Smooth muscle cell (in vitro differentiated cells): Measurements from ENCODE around the gene KDR. TPM values are rescaled to one million over a fixed set of nuclear protein-coding genes. Genes with fewer than 3 reads are reported as not detected.
A peak's percentile ranks its signal among the peaks of the same experiment; 100 is the strongest.

ENCODE experiments used
- DNase-seq: peaks from one replicate; lab custom pipeline; 2025; ENCODE audit not compliant: unreplicated experiment; lab: John Stamatoyannopoulos, UW
- H2AFZ ChIP-seq: fragments of 200-600 bp; sonication (generic); 2 replicates; pipeline ENCODE4 v1.6.0; 2016; ENCODE audit warnings: antibody characterized with exemption, low read depth, mild to moderate bottlenecking
- H3F3A ChIP-seq: fragments of 200-600 bp; sonication (generic); 2 replicates; pipeline ENCODE4 v1.6.0; 2017; ENCODE audit warnings: antibody characterized with exemption, low read depth
- H3K27ac ChIP-seq: fragments of 200-600 bp; sonication (generic); 2 replicates; pipeline ENCODE4 v1.5.1; 2016; ENCODE audit warnings: low read depth, mild to moderate bottlenecking
- H3K27me3 ChIP-seq: fragments of 200-600 bp; sonication (generic); 2 replicates; pipeline ENCODE4 v1.6.1; 2016; ENCODE audit warnings: low read depth, mild to moderate bottlenecking
- H3K36me3 ChIP-seq: fragments of 200-600 bp; sonication (generic); 2 replicates; pipeline ENCODE4 v1.5.1; 2016; ENCODE audit warnings: low read depth
- H3K4me1 ChIP-seq: fragments of 200-600 bp; sonication (generic); 2 replicates; pipeline ENCODE4 v1.5.1; 2016; ENCODE audit warnings: low read depth
- H3K4me2 ChIP-seq: fragments of 200-600 bp; sonication (generic); 2 replicates; pipeline ENCODE4 v1.6.0; 2016; ENCODE audit warnings: mild to moderate bottlenecking
- H3K4me3 ChIP-seq: fragments of 200-600 bp; sonication (generic); 2 replicates; pipeline ENCODE4 v1.5.1; 2016; ENCODE audit warnings: mild to moderate bottlenecking
- H3K79me2 ChIP-seq: fragments of 200-600 bp; sonication (generic); 2 replicates; pipeline ENCODE4 v1.6.0; 2016; ENCODE audit warnings: low read depth, mild to moderate bottlenecking
- H3K9ac ChIP-seq: fragments of 200-600 bp; sonication (generic); 2 replicates; pipeline ENCODE4 v1.6.0; 2016; ENCODE audit warnings: low read depth
- H3K9me3 ChIP-seq: fragments of 200-600 bp; sonication (generic); replicated peaks from 2 replicates; pipeline ENCODE4 v1.5.1; 2016; ENCODE audit warnings: low read depth
- H4K20me1 ChIP-seq: fragments of 200-600 bp; sonication (generic); 2 replicates; pipeline ENCODE4 v1.6.0; 2016; ENCODE audit warnings: low read depth
- WGBS: methylation state at CpG from one replicate; pipeline ENCODE4 v1.1.7; 2016; ENCODE audit warnings: low lambda C conversion rate; 5-methylcytosine and 5-hydroxymethylcytosine counted together
- polyA plus RNA-seq: library from polyadenylated mRNA; unstranded; fragments of >200 nt; fragmentation: Nextera tagmentation; extraction: Ambion mirVana; gene quantifications from 2 replicates; pipeline ENCODE4 v1.2.1, GENCODE V29; 2016
- total RNA-seq: library from RNA; depleted of rRNA; stranded (reverse); fragments of >200 nt; gene quantifications from 2 replicates; pipeline ENCODE4 v1.2.3, GENCODE V29; 2014
- TF ChIP-seq, protein P1 (sequence below): fragments of 200-600 bp; sonication (generic); IDR thresholded peaks from 2 replicates; pipeline ENCODE4 v1.5.1; 2017; ENCODE audit warnings: borderline replicate concordance, mild to moderate bottlenecking, antibody characterized with exemption; ENCODE audit not compliant: insufficient read depth, poor library complexity, severe bottlenecking

Gene KDR
- total and polyA plus RNA-seq, 2 experiments from 2014 or later: 27.7 to 56.3 TPM

DNA sequence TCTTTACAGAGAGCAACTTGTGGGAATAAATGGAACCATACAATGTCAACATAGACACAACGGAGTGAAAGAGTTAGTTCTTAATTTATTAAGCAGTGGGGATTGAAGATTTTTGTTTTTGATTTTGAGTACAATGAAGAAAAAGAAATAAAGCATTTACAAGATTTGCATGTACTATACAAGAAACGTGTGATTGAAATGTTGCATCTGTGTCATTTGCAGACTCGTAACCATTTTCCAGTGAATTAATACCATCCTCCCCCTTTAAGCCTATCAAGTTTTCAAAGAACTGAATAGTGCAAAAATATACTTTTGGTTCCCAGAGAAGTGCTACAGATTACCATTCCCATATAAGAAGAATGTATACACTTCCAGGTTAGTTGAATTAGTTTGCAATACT, 8.6 kb upstream of the KDR start:
- Histone ChIP-seq H3K36me3 (no peaks in the 10 kb centered on the region), H3K4me1 (no peaks in the 10 kb centered on the region), H3K4me3 (no peak overlapping the region), H3K27ac (no peak overlapping the region), H2AFZ (no peak overlapping the region), H4K20me1 (no peaks in the 10 kb centered on the region), H3K27me3 (no peaks in the 10 kb centered on the region), H3K9ac (no peak overlapping the region), H3K79me2 (no peaks in the 10 kb centered on the region), H3K9me3 (no peaks in the 10 kb centered on the region), H3F3A (no peaks in the 10 kb centered on the region), H3K4me2 (no peak overlapping the region)
- TF ChIP-seq, protein P1, sequence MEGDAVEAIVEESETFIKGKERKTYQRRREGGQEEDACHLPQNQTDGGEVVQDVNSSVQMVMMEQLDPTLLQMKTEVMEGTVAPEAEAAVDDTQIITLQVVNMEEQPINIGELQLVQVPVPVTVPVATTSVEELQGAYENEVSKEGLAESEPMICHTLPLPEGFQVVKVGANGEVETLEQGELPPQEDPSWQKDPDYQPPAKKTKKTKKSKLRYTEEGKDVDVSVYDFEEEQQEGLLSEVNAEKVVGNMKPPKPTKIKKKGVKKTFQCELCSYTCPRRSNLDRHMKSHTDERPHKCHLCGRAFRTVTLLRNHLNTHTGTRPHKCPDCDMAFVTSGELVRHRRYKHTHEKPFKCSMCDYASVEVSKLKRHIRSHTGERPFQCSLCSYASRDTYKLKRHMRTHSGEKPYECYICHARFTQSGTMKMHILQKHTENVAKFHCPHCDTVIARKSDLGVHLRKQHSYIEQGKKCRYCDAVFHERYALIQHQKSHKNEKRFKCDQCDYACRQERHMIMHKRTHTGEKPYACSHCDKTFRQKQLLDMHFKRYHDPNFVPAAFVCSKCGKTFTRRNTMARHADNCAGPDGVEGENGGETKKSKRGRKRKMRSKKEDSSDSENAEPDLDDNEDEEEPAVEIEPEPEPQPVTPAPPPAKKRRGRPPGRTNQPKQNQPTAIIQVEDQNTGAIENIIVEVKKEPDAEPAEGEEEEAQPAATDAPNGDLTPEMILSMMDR: no peak
- DNase-seq: no peak
- WGBS: 88% methylated on average over 3 of the region's 3 CpGs

DNA sequence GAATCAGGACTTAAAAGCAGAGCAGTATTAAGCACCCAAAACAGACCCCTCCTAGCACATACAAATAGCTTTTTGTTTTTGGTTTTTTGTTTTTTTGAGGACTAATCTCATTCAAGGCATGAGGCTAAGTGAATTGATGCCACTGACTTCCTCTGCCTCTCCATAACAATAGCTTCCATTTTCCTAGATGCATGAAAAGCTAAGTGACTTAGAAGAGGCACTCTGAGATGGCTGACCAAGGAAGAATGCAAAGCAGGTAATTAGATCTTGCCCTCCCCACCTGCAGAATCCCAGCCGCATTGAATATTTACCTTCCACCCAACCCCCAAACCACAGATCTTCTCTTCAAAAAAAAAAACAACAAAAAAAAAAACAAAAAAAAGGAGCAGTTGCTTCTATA, 7.4 kb upstream of the KDR start:
- Histone ChIP-seq H3K9ac (no peak overlapping the region), H3K4me3 (no peak overlapping the region), H3K36me3 (no peaks in the 10 kb centered on the region), H3K4me2 (no peak overlapping the region), H4K20me1 (no peaks in the 10 kb centered on the region), H2AFZ (no peak overlapping the region), H3K27ac (no peak overlapping the region), H3K9me3 (no peaks in the 10 kb centered on the region), H3K4me1 (no peaks in the 10 kb centered on the region), H3K27me3 (no peaks in the 10 kb centered on the region), H3K79me2 (no peaks in the 10 kb centered on the region), H3F3A (no peaks in the 10 kb centered on the region)
- DNase-seq: no peak
- 64% methylated on average over 1 of the region's 1 CpG for WGBS
- TF ChIP-seq, protein P1: no peak

DNA sequence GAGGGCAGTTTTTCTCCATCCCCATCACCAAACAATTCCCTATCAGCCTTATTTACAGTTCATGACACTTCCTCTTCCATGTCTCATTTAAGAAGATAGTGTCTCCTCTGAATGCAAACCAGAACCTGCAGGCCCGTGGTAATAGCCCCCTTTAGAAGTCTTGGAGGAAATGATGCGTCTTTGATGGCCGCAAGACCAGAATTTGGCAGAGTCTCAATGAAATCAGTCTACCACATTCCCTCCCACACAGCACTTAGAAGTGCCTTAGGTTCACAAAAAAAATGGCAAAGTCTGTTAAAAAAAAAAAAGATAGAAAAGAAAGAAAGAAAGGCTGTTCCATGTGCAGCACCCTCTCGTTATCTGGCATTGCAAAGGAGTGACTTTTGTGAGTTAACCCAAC, 2.1 kb upstream of the KDR start:
- WGBS: 25% methylated on average over 4 of the region's 4 CpGs
- Histone ChIP-seq H3K9ac (no peak overlapping the region), H2AFZ (no peak overlapping the region), H4K20me1 (no peaks in the 10 kb centered on the region), H3F3A (no peaks in the 10 kb centered on the region), H3K36me3 (no peaks in the 10 kb centered on the region), H3K27ac (no peak overlapping the region), H3K4me3 (no peak overlapping the region), H3K4me1 (peaks cover 7% of the 10 kb centered on the region), H3K27me3 (no peaks in the 10 kb centered on the region), H3K9me3 (no peaks in the 10 kb centered on the region), H3K79me2 (peaks cover 31% of the 10 kb centered on the region), H3K4me2 (peak overlapping the region; percentile 22)
- TF ChIP-seq, protein P1: no peak
- no peak for DNase-seq

DNA sequence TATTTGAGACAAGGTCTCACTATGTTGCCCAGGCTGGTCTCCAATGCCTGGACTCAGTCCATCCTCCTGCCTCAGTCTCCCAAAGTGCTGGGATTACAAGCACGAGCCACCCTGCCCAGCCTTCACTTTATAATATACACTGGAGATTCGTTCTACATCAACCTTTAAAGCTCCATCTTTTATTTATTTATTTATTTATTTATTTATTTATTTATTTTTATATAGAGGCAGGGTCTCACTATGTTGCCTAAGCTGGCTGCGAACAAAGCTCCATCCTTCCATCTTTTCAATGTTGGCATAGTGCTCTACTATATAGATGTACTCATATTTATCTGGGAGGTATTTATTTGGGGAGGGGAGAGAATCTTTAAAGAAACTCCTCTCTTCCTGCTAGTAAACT, 1.7 kb upstream of the KDR start:
- Histone ChIP-seq H3K9me3 (no peaks in the 10 kb centered on the region), H2AFZ (no peak overlapping the region), H3K4me3 (no peak overlapping the region), H3F3A (no peaks in the 10 kb centered on the region), H4K20me1 (no peaks in the 10 kb centered on the region), H3K9ac (no peak overlapping the region), H3K79me2 (peaks cover 36% of the 10 kb centered on the region), H3K4me2 (peak overlapping the region; percentile 22), H3K4me1 (peaks cover 7% of the 10 kb centered on the region), H3K27ac (no peak overlapping the region), H3K27me3 (no peaks in the 10 kb centered on the region), H3K36me3 (no peaks in the 10 kb centered on the region)
- WGBS: 96% methylated on average over 3 of the region's 3 CpGs
- TF ChIP-seq, protein P1: no peak
- DNase-seq: no peak
